BJ (cell line): Measurements from ENCODE around the gene DUSP21. TPM values are rescaled to one million over a fixed set of nuclear protein-coding genes. Genes with fewer than 3 reads are reported as not detected.

Experiments
- CTCF ChIA-PET: fragments of 350-600 bp; formaldehyde crosslinking; extraction: SDS; loops from one replicate; lab custom pipeline; 2021; ENCODE audit warnings: antibody characterized with exemption, inconsistent platforms; lab: Yijun Ruan, JAX
- POLR2A ChIA-PET: fragments of 300-600 bp; sonication (Branson Sonifier 250); formaldehyde crosslinking; extraction: SDS; loops from one replicate; lab custom pipeline; 2021; ENCODE audit warnings: antibody characterized with exemption; lab: Charles Lee
- DNase-seq: peaks from one replicate; pipeline ENCODE4 v3.0.0-alpha.2; 2011; ENCODE audit warnings: low read depth
- H3K27me3 ChIP-seq: 2 replicates; pipeline ENCODE4 v1.6.0; 2011; ENCODE audit warnings: low read length; ENCODE audit not compliant: control insufficient read depth, insufficient read depth
- H3K36me3 ChIP-seq: 2 replicates; pipeline ENCODE4 v1.5.1; 2011; ENCODE audit warnings: low read length; ENCODE audit not compliant: control insufficient read depth, insufficient read depth
- H3K4me3 ChIP-seq: 2 replicates; pipeline ENCODE4 v1.5.1; 2011; ENCODE audit warnings: low read depth, mild to moderate bottlenecking, control low read depth, low read length
- CTCF ChIP-seq: IDR thresholded peaks from 2 replicates; pipeline ENCODE4 v1.5.1; 2011; ENCODE audit warnings: low read depth, mild to moderate bottlenecking, control low read depth, inconsistent platforms, low read length, moderate library complexity; ENCODE audit not compliant: insufficient read depth
- polyA plus RNA-seq: library from polyadenylated mRNA; depleted of rRNA; stranded (reverse); fragments of >200 nt; gene quantifications from 2 replicates; pipeline ENCODE4 v1.2.3, GENCODE V29; 2011

The DUSP21 gene
- polyA plus RNA-seq, 1 experiment, result not detected

DNA sequence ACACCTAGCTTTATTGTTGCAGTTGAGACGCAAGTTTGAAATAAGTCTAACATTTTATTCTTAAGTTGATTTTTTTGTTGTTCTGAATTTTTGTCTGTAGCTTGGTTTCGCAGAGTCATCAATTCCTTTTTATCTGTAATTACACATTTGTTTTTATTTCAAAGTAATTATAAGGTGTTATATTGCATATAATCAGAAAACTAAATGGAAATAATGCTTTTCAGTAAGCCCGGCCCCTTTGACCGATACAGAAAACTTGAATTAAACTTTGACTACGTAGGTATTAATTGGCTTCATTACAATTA is 31.3 kb downstream of the DUSP21 start:
- DNase-seq, result no peak
- ChIA-PET POLR2A (no interaction called here), CTCF (interaction anchor here (1.4 kb wide), 1 partner anchor 195 kb away, joined by 4 read pairs; no protein-coding TSS in a partner anchor)
- no peaks in the 10 kb centered on the region for H3K36me3 ChIP-seq
- H3K27me3 ChIP-seq, result no peaks in the 10 kb centered on the region
- H3K4me3 ChIP-seq, result peak overlapping the region; percentile 62
- TF ChIP-seq CTCF, result no peak

DNA sequence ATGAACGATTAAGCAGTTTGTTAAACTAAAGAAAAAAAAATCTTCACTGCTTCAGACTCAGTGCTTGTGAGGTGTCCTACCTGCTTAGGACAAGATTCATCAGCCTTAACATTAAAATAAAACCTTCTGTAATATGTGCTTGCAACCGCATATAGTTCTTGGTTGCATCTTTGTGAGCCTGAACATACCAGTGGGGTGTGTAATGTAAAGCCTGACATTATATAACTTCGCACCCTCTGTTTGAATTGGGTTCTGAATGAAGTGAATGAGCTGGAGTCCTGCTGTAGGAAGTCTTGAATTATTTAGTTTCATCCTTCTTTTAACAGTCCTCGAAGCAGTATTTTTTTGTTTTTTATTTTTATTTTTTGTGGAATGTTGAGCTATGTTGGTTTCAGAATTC is 32.3 kb downstream of the DUSP21 start:
- Histone ChIP-seq H3K27me3 (no peaks in the 10 kb centered on the region), H3K4me3 (no peak overlapping the region), H3K36me3 (no peaks in the 10 kb centered on the region)
- ChIA-PET CTCF (interaction anchor here (1.4 kb wide), 1 partner anchor 194 kb away, joined by 4 read pairs; no protein-coding TSS in a partner anchor), POLR2A (no interaction called here)
- TF ChIP-seq CTCF, result no peak
- no peak for DNase-seq

- POLR2A ChIA-PET, result no interaction called here
- no peak for TF ChIP-seq CTCF
- Histone ChIP-seq H3K4me3 (no peak overlapping the region), H3K27me3 (no peaks in the 10 kb centered on the region), H3K36me3 (no peaks in the 10 kb centered on the region)
- DNase-seq, result no peak
- CTCF ChIA-PET, result interaction anchor here (1.4 kb wide), 1 partner anchor 193 kb away, joined by 4 read pairs; no protein-coding TSS in a partner anchor
These were observed 32.9 kb downstream of the DUSP21 start for GRCh38 chrX:44876767-44877166.

DNA sequence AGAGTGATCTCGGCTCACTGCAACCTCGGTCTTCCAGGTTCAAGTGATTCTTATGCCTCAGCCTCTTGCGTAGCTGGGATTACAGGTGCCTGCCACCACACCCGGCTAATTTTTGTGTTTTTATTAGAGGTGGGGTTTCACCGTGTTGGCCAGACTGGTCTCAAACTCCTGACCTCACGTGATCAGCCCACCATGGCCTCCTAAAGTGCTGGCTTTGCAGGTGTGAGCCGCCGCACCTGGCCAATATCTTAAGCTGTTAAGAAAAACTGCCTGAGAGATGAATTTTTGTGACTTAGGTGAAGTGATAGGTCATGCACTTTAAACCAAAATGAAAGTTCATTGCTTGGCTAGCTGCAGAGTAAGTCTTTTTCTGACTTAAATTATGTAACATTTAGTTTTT is 35.0 kb downstream of the DUSP21 start:
- no peaks in the 10 kb centered on the region for H3K27me3 ChIP-seq
- no peak overlapping the region for H3K4me3 ChIP-seq
- DNase-seq, result no peak
- H3K36me3 ChIP-seq, result no peaks in the 10 kb centered on the region
- TF ChIP-seq CTCF, result no peak
- ChIA-PET POLR2A (no interaction called here), CTCF (no interaction called here)

GRCh38 chrX:44881549-44881948 is 37.7 kb downstream of the DUSP21 start:
- Histone ChIP-seq H3K27me3 (no peaks in the 10 kb centered on the region), H3K4me3 (no peak overlapping the region), H3K36me3 (no peaks in the 10 kb centered on the region)
- DNase-seq, result no peak
- POLR2A ChIA-PET, result no interaction called here
- CTCF ChIA-PET, result no interaction called here
- TF ChIP-seq CTCF, result no peak
